IPS-NIHi7 (cell line): Measurements from ENCODE around the gene SMIM20.
A peak's percentile ranks its signal among the peaks of the same experiment; 100 is the strongest.

Experiments
- DNase-seq: peaks from one replicate; pipeline ENCODE4 v3.0.0; 2012; ENCODE audit warnings: mixed read lengths; ENCODE audit errors: extremely low spot score

The SMIM20 gene

DNA sequence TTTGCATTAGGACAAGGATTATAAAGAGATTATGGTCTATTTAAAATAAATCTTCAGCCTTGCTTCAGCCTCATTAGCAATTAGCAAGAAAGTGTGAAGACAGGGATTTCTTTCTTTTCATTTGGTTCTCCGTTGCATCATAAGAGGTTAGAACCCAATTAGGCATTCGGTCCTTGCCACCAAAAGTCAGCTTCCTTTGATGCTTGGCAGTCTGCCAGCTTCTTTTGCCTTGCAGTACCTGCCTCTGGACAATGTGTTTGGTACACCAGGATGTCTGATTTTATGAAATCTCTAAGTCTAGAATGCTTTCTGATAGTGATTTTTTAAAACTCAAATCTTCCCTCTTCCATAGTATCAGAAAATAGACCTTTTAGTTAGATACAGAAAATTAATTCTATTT lies 12.4 kb downstream of the SMIM20 start:
- no peak for DNase-seq

DNA sequence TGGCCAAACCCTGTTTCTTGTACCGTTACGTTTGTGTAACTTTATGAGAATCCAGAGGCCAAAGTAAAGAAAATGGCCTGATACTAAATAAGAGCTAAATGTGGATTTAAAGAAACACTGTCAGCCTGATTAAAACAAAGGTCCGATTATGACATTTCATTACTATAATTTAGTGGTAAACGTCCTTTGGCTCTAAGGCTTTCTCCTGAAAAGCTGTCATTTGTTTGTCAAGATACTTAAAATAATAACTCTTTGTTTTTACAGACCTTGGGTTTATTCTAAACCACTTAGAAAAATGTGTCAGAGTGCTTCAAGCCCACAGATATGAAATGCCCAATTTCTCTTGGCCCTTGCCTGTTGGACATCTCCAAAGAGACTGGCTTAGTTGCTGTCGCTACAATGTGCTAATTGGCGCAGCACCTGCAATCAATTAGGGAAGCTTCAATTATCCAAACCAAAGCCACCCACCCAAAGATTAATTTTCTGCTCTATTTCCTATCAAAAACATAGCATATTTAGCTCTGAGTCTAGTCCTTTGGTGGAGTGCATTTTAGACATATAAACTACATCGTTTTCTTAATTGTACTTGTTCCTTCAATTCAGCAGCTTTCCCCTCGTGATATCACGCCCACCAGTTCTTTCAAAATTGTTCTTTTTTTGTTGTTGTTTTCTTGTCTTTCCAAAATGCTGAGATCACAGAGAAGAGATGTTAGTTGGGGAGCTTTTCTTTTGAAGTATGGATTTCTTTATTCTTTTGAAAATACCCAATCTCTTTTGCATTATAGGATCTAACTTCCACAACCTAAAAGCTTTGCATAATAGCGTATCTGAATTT lies 13.6 kb downstream of the SMIM20 start:
- no peak for DNase-seq

DNA sequence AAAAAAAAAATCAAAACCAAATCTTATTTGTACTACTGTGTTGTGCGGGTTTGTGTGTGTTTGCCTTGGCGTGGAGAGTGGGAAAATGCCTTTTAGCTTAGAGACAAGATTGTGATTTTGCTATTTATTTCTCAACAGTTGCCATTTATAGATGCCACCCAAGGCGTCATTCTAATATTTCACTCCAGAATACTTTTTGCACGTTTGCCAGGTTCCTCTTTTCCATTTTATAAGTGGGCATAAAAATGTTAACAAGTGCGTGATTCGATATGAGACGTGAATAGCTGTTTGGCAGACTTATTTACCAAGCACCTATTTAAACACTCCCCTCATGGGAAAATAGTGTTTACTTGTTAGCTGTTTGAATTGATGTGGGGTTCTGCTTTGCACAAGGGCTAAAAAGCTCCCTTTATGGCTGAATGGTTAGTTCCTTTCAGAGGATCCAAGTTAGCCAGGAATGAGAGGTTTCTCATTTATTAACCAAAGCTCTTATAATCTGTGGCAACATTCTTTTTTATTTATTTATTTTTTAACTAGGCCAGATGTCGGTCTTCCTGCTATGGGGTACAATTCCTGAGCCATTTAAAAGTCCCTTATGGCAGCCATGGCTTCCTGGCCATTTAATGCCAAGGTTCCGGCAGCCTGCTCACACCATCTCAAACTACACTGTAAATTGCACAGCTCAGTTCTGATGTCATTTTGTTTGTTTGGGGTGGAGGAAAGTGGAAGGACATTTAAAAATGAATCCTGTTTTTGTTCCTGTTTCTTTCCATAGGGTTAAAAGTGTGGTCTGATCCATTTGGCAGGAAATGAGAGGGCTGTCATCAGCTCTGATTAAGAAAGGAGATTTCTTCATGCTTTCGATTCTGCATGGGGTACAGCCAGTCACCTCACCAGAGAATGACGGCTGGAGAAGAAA lies 14.6 kb downstream of the SMIM20 start:
- DNase-seq: no peak

DNA sequence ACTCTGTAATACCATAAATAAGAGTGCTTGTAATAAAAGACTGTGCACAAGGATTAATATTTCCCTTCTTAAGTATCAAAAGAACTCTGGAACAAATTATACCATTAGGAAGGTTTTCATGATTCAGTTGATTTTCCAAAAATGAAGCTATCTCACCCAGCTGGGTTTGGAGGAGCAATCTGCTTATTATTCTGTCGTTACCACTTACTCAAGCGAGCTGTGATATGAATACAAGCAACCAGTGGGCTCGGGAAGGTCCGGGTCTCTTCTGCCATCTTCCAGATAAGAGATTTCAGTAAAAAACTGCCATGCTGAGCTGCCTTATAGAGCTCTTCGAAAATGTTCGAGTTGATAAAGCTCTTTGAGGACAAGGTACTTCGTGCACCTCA lies 15.3 kb downstream of the SMIM20 start:
- DNase-seq: no peak

DNA sequence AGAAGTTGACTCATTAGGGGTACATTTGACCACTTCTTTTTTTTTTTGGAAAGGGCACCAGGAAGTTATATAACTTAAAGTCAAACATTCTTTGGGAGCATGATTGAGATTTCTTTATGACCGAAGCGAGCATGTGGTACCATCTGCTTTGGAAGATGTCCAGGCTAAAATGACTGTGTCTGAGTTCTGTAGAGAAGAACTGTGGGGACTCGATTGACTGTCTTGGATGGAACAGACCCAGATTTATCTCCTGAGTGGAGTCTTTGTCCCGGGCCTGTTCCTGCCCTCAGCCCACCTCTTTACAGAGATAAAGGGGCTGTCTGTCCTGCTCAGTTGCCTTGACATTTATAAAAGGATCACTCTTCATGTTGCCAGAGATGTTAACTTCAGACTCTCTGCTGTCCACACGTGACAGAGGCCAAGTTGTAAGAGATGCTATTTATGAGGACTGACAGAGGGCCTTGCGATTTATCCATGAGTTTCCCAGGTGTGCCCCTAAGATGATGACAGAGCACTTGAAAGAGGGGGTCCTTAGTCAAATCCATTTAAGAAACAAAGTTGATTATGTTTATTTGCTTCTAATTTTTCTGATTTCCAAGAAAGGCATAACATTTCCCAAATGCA lies 16.8 kb downstream of the SMIM20 start:
- no peak for DNase-seq

DNA sequence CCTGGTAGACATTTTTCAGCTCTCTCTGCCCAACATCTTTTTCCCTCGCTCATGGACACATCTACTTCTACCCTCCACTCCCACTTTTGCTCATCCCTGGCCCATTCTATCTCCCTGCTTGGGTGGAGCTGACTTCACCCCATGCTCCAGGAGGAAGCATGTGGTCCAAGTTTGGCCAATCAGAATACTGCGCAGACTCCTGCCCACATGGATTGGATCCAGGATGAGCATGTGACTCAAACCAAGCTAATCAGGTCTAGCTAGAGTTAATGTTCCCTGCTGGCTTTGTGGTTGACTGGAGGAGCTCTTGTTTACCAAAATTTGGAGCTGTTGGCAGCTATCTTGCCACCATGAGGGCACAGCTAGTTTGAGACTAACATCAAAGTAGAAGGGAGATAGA lies 22.7 kb downstream of the SMIM20 start:
- no peak for DNase-seq

DNA sequence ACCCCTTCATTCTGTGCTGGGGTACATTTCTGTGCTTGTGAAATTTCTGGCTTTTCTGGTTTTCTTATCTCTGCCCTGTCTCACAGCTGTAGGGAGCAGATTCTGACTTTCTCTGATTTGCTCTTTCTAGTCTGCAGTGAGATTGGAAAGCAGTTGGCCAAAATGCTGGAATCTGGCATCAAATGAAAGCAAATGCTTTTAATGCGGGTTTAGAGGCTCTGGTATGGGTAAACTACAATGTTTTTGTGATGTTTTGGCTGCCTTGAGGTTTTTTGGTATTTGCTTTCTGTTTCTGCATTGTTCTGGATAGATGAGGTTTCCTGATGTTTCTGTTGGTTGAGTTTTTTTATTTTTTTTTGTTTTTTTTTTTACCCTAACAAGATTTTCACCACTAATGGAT lies 23.8 kb downstream of the SMIM20 start:
- DNase-seq: no peak

DNA sequence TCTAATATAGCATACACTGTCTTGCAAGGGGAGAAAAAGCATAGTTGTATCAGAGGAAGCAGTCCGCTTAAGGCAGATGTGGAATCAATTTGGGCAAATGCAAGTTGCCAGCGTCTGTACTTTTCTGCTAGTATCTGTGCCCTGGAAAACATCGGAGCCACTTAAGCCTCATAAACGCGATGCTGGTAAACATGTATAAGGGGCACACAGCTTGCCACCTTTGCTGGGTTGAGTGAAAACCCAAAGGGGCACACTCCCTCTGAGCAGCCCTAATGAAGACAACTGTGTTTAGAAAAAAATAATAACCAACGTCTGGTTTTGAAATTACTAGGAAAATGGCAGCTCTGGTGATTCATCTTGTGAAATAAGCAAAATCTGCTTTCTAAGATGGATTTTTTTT lies 24.3 kb downstream of the SMIM20 start:
- DNase-seq: no peak

DNA sequence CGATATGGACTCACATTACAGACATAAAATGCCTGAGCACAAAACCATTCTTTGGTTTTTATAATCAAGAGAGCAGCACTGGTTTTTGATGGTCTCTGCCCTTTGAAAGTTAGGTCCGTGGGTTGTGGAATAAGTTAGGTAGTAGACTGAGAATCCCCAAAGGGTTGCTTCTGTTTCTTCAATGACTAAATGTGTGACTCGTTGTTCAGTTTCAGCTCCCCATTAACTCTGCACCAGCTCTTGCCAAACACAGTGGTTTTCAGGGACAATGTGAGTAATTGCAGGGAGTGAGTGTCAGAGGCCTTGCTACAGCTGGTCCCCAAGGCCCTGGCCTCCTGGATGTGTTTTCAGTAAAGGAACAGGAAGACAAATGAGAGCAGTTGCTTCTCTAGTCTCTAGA lies 24.8 kb downstream of the SMIM20 start:
- DNase-seq: no peak

DNA sequence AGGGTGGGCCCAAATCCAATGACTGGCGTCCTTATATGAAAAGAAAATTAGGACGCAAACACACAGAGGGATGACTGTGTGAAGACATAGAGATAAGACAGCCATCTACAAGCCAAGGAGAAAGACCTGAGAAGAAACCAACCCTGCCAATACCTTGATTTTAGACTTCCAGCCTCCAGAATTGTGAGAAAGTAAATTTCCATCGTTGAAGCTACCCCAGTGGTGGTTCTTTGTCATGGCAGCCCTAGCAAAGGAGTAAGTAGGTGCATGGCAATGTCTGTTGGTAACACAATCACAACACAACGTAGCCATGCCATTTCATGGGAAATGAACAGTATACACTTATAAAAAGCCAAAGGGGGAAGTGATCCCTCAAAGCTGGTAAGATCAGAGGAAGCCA lies 25.3 kb downstream of the SMIM20 start:
- no peak for DNase-seq

DNA sequence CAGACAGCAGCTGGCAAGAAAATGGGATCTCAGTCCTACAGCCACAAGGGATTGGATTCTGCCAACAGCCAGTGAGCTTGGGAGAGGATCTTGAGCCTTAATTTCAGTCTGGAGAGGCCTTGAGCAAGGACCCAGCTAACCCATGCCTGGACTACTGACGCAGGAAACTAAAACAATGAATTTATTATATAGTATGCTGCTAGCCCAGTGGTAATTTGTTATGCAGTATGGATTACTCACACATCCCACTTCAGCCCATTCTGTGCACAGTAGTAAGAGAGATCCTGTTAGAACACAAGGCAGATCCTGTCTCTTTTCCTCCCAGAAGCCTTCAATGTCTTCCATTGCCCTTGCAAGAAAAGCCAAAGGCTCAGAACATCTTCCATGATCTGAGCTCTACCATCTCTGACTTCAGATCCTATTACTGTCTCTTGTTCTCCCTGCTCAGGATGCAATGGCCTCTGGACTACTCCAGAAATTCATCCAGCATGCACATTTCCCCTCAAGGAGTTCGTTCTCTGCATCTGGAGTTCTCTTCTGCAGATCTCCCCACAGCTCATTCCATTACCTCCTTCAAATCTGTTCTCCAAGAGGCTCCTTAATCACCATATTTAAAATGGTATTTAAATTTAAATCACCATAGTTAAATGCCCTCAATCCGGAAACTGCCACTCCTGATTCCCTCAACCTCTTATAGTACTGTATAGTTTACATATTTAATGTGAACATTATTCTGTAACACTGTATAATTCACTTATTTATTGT lies 27.6 kb downstream of the SMIM20 start:
- no peak for DNase-seq

DNA sequence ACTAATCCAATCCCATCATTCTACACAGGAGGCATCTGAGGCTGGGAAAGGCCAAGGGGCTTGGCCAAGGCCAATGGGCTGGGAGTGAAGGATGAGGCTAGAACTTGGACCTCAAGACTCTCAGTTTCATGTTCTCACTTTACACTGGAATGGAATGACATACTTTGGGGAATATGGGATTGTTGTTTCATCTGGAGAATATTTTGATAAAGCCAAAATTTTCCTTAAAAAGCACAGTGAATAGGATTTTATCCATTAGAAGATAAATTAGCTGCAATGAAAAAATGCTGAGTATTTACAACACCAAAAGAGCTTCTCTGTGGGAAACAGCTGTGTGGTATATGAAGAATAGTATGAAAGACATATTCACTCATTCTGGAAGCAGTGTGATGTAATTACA lies 29.3 kb downstream of the SMIM20 start:
- DNase-seq: no peak

DNA sequence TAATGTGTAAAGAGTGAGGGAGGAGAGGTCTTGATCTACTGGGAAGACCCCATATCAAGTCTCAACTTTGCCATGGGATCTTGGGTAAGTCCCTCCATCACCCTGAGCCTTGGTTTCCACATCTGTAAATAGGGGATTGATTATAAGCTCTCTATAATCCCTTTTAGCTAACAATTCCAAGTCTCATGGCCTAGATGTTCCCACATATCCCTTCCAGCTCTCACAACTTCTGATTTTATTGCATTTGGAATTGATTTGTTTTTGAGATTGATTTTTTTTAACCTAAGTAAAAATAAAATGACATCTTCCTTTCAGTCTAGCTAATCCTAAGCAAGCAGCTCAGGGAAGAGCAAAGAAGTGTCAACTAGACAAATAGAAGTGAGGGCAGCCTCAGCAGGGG lies 29.8 kb downstream of the SMIM20 start:
- no peak for DNase-seq

DNA sequence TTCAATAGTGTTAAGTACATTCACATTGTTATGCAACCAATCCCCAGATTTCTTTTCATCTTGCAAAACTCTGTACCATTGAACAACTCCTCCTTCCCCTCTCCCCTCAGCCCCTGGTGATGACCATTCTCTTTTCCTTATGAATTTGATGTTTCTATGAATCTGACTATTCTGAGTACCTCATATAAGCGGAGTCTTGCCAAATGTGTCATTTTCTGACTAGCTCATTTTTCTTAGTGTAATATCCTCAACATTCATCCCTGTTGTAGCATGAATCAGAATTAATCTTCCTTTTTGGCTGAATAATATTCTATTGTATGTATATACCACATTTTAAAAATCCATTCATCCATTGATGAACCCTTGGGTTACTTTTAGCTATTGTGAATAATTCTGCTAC lies 34.0 kb downstream of the SMIM20 start:
- no peak for DNase-seq

DNA sequence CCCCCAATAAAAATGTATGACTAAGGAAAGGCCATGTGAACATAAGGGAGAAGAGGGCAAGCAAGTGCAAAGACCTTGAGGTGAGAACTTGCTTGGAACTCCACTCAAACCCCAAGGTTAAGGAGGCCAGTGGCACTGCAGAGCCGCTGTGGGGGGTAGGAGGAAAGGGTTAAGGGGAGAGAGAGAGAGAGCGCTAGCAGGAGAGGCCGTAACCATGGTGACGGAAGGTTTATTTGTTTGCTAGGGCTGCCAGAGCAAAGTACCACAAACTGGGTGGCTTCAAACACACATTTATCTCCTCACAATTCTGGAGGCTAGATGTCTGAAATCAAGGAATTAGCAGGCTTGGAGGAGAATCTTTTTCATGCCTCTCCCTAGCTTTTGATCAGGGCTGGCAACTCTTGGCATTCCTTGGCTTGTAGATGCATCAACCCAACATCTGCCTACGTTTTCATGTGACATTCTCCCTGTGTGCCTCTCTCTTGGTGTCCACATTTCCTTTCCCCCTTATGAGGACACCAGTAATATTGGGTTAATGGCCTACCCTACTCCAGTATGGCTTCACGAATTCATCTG lies 35.2 kb downstream of the SMIM20 start:
- peak; percentile 61 for DNase-seq

DNA sequence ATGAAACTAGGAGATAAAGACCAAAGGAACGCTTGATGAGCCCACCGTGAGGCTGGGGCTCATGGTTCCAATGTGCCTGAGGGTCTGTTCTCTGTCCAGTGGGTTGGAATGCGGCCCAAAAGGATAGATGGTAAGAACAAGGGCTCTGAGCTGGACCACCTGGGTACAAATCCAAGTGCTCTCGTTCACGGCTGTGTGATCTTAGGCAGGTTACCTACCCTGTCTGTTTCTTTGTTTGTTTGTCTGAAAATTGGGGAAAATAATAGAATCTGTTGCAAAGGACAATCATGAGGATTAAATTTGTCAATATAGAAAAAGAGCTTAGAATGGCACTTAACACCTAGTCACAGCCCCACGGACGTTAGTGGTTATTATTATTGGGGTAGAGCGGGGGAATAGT lies 36.0 kb downstream of the SMIM20 start:
- no peak for DNase-seq

DNA sequence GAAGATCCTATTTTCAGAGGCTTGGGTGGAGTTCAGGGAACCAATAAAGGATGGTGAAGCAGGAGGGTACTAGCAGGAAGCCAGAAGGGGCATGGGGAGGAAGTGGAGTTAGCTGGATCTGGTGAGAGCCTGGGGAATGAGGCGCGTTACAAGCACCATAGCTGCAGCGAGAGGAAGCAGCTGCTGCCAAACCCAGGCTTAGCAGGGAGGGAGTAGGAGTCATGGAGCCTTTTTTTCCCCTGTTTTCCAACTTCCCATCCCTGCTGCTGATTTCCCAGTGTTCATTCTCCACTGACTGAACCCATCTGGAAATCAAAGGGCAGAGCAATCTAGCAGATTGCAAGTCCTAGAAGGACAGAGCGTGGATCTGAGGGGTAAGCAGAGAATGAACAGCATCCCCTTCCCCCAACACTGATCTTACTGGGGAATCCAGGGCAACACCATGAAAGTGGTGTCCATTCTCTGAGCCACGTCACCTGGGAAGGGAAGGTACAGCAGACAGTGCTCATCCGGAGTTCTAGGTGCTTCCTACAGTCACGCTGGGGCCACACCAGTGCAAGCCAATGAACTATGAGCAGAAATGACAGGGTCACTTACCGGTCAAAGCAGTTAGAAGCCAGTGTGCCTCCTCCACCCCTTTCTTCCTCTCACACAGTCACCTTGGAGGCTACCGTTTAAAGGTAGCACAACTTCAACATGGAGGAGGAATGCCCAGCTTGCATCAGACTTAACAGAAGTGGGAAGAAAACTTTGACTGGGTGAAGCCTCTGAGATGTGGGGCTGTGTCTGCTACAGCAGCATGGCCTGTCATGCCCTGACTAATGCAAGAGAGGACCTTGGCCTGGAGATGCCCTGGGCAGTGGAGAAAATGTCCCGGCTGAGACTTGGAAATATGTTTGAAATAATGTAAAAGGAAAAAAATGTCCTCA lies 36.7 kb downstream of the SMIM20 start:
- DNase-seq: no peak

DNA sequence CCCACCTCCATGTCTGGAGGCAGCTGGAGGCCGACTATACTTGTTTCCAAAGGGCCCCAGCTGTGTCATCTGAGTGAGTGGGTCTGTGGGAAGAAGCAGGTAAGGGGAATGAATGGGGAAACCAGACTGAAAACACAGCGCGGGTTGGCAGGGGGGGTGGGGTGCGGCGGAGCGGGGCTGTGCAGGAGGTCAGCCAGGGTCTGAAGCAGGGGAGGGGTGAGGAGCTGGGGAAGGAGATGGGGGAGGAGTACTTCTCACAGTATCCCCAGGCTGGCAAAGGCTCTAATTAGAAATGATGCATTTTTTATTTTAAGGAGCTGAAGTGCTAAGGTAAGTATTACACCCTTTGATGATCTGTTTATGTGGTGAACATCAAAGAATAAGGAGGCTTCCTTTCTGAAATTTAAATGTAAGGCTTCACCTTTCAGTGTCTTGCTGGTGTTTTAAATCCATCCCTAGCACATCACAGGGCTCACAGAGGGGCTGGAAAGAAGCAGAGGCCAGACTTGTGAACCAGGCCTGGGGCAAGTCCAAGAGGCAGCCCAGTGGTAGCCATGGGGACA lies 37.5 kb downstream of the SMIM20 start:
- DNase-seq: no peak

DNA sequence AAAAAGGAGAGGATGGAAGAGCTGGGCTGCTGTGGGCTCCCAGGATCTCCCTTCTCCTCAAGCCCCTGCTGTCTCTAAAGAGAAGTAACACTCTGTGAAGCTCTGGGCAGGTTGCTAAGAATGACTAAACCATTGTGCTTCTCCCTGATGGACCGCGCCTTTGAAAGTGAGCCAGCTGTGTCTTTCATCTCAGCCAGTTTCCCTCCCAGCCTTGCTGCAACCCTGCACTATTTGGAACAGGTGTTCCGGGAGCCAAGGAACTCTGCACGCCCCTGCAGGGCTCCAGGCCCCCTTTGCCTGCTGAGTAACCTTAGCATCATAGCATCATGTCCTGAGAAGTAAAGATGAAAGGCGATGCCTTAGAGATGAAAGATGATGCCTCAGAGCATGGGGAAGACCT lies 39.7 kb downstream of the SMIM20 start:
- DNase-seq: peak; percentile 32

DNA sequence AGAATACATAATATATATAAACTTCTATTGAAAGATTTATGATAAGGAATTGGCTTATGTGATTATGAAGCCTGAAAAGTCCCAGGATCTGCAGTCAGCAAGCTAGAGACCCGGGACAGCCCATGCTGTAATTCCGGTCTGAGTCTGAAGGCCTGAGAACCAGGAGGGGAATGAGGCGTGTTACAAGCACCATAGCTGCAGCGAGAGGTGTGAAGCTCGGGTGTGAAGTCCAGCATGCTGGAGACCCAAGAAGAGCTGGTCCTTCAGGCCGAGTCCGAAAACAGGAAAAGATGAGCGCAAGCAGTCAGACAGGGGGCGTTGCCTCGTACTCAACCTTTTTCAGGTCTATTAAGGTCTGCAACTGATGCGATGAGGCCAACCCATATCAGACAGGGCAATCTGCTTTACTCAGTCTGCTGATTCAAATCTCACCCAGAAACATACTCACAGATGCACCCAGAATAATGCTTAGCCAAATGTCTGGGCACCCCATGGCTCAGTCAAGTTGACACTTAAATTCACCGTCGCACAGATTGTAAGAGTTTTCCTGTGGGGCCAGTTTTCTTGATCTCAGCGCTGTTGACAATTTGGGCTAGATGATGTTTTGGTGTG lies 40.4 kb downstream of the SMIM20 start:
- no peak for DNase-seq
